GM12875 (cell line): Measurements from ENCODE around the gene CDC123.
"Not testable (repeated sequence)": the region's sequence is repeated elsewhere in the genome, so short reads cannot be mapped to it uniquely, and the experiment has no call there.

Experiments used
- H3K4me3 ChIP-seq: one replicate; pipeline ENCODE4 v1.5.1; 2011; ENCODE audit warnings: low read depth, low read length, control low read depth
- CTCF ChIP-seq: IDR thresholded peaks from 2 replicates; pipeline ENCODE4 v1.5.1; 2011; ENCODE audit warnings: low read depth, mild to moderate bottlenecking, control low read depth, inconsistent platforms, low read length, moderate library complexity, borderline replicate concordance; ENCODE audit not compliant: insufficient read depth

The CDC123 gene

DNA sequence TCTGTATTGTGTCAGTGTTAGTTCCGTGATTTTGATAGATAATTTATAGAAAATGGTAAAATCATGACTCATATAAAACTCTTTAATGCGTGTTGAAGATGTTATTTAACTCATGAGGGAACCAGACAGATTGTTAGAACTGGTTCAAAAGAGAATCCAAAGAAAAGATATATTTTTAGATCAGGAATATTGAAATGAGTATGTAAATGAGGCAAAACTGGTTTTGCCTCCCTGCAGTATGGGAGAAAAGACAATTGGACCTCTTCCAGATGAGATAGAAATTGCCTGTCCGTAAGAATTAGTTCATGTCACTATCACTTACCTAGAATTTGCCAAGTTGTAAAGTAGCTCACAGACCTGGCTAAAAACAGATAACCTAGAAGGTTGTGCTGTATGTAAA is 17.6 kb downstream of the CDC123 start:
- no peak for TF ChIP-seq CTCF
- no peak overlapping the region for H3K4me3 ChIP-seq

DNA sequence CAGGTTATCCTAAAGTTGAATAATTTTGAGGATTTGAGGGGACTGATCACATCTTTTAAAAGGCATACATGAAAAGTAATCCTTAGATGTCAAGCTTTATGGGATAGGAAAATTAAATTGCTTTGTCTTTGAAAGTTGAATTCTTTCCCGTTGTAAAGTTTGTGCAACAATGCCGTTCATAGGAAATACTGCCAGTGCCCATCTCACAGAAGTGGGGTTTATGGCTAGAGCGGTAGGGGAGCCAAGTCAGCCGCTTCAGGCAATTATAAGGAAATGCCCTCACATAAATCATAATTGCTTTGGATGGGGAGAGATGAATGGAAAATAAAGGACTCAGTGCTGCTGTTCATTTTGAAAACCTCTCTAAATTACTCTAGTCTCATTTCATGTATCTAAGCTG is 18.1 kb downstream of the CDC123 start:
- TF ChIP-seq CTCF, result no peak
- no peak overlapping the region for H3K4me3 ChIP-seq

DNA sequence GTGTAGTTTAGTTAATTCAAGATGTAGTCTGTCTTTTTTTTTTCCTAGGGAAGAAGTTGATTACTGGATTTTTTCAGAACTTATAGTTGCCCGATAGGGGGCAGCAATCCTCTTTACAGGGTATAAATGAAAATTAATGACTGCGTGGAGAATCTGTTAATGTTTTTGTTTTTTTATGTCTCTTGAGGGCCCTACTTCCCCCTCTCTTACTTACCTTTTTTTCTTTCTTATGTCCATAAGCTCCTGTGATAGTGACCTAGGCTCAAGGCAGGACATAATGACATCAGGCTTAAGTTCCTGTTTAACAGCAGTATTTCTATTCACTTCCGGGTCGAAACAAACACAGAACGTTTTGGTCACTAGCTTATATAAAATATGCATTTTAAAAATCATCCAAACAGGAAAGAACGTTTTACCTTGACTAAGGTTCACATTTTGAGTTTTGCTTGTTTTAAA is 18.8 kb downstream of the CDC123 start:
- TF ChIP-seq CTCF, result peak; percentile 40; the same call in 1 of the 2 replicates

DNA sequence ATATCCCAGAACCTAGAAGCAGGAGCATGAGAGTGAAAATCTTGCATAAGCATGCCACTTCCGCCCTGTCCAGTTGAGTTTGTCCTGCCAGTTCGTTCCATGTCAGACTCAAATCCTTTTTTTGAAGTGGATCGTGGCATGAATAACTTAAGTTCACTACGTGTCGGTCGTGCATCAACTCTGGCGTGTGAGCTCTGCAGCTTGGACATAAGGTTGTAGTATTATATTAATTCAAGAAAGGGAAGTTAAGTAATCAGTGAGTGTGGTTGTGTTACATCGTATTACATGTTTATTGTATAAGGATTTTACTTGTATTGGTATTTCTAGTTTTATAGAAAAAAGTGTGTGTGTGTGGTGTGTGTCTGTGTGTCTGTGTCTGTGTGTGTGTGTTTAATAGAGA is 23.0 kb downstream of the CDC123 start:
- H3K4me3 ChIP-seq, result no peak overlapping the region
- no peak for TF ChIP-seq CTCF

More for the DNA sequence above, 18.8 kb downstream of the CDC123 start:
- H3K4me3 ChIP-seq, result no peak overlapping the region

GRCh38 chr10:12221323-12222298 is 25.6 kb downstream of the CDC123 start:
- no peak overlapping the region for H3K4me3 ChIP-seq
- no peak for TF ChIP-seq CTCF

- no peak overlapping the region for H3K4me3 ChIP-seq
- TF ChIP-seq CTCF, result no peak
Measured at GRCh38 chr10:12225444-12225843, 29.5 kb downstream of the CDC123 start.

DNA sequence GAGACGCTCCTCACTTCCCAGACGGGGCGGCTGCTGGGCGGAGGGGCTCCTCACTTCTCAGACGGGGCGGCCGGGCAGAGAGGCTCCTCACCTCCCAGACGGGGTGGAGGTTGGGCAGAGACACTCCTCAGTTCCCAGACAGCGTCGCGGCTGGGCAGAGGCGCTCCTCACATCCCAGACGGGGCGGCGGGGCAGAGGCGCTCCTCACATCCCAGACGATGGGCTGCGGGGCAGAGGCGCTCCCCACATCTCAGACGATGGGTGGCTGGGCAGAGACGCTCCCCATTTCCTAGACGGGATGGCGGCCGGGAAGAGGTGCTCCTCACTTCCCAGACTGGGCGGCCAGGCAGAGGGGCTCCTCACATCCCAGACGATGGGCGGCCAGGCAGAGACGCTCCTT is 30.4 kb downstream of the CDC123 start:
- H3K4me3 ChIP-seq, result not testable (repeated sequence)
